Osteocyte (in vitro differentiated cells): ENCODE results near the gene ACOX1. TPM values are rescaled to one million over a fixed set of nuclear protein-coding genes. Genes with fewer than 3 reads are reported as not detected.
"Not testable (repeated sequence)": the region's sequence is repeated elsewhere in the genome, so short reads cannot be mapped to it uniquely, and the experiment has no call there.

Source experiments
- DNase-seq: peaks from one replicate; pipeline ENCODE4 v3.0.0; 2021; ENCODE audit warnings: mixed read lengths; ENCODE audit not compliant: unreplicated experiment; ENCODE audit errors: extremely low spot score
- H3K27ac Mint-ChIP-seq: one replicate; pipeline ENCODE4 v1.8.0; 2021; ENCODE audit warnings: mild to moderate bottlenecking, mixed read lengths; ENCODE audit not compliant: unreplicated experiment
- H3K27me3 Mint-ChIP-seq: one replicate; pipeline ENCODE4 v1.8.0; 2021; ENCODE audit warnings: mixed read lengths; ENCODE audit not compliant: unreplicated experiment
- H3K36me3 Mint-ChIP-seq: one replicate; pipeline ENCODE4 v1.8.0; 2021; ENCODE audit warnings: mixed read lengths; ENCODE audit not compliant: unreplicated experiment
- H3K4me1 Mint-ChIP-seq: one replicate; pipeline ENCODE4 v1.8.0; 2021; ENCODE audit warnings: mixed read lengths; ENCODE audit not compliant: unreplicated experiment
- H3K4me3 Mint-ChIP-seq: one replicate; pipeline ENCODE4 v1.8.0; 2021; ENCODE audit warnings: mild to moderate bottlenecking, moderate library complexity, mixed read lengths; ENCODE audit not compliant: unreplicated experiment
- H3K9me3 Mint-ChIP-seq: one replicate; pipeline ENCODE4 v1.8.0; 2021; ENCODE audit warnings: mixed read lengths; ENCODE audit not compliant: unreplicated experiment
- CTCF ChIP-seq: fragments of 200-600 bp; sonication (generic); IDR thresholded peaks from 2 replicates; pipeline ENCODE4 v1.5.0; 2021; ENCODE audit warnings: antibody characterized with exemption, mild to moderate bottlenecking, moderate library complexity
- total RNA-seq: library from RNA; stranded (reverse); gene quantifications from 2 replicates; pipeline ENCODE4 v1.2.1, GENCODE V29; 2021

The ACOX1 gene
- total RNA-seq, 1 donor from 2014 or later: 48.0 TPM

- Mint-ChIP-seq H3K4me3 (peak overlapping the region; percentile 94), H3K27me3 (no peaks in the 10 kb centered on the region), H3K9me3 (no peaks in the 10 kb centered on the region), H3K27ac (peak overlapping the region; percentile 100), H3K4me1 (peaks cover 61% of the 10 kb centered on the region), H3K36me3 (peaks cover 1% of the 10 kb centered on the region)
- TF ChIP-seq CTCF: no peak
- DNase-seq: no peak
These were observed 780 bp upstream of the ACOX1 start for GRCh38 chr17:75979705-75980187.

GRCh38 chr17:75976175-75976848, 2.7 kb downstream of the ACOX1 start:
- H3K4me3 Mint-ChIP-seq: peak overlapping the region; percentile 46
- H3K4me1 Mint-ChIP-seq: peaks cover 43% of the 10 kb centered on the region
- H3K27me3 Mint-ChIP-seq: no peaks in the 10 kb centered on the region
- H3K36me3 Mint-ChIP-seq: peaks cover 17% of the 10 kb centered on the region
- TF ChIP-seq CTCF: no peak
- no peak for DNase-seq
- H3K9me3 Mint-ChIP-seq: no peaks in the 10 kb centered on the region
- peak overlapping the region; percentile 2 for H3K27ac Mint-ChIP-seq

- peaks cover 19% of the 10 kb centered on the region for H3K36me3 Mint-ChIP-seq
- TF ChIP-seq CTCF: no peak
- no peak overlapping the region for H3K4me3 Mint-ChIP-seq
- no peaks in the 10 kb centered on the region for H3K27me3 Mint-ChIP-seq
- H3K9me3 Mint-ChIP-seq: no peaks in the 10 kb centered on the region
- peaks cover 41% of the 10 kb centered on the region for H3K4me1 Mint-ChIP-seq
- H3K27ac Mint-ChIP-seq: no peak overlapping the region
- no peak for DNase-seq
These were observed 3.2 kb downstream of the ACOX1 start for GRCh38 chr17:75975757-75976174.

- Mint-ChIP-seq H3K36me3 (peaks cover 23% of the 10 kb centered on the region), H3K4me1 (peaks cover 38% of the 10 kb centered on the region)
- not testable (repeated sequence) for DNase-seq, H3K27me3 Mint-ChIP-seq, H3K4me3 Mint-ChIP-seq, H3K9me3 Mint-ChIP-seq, H3K27ac Mint-ChIP-seq
These were observed 3.8 kb downstream of the ACOX1 start for GRCh38 chr17:75975187-75975586.

- no peak for DNase-seq
- H3K27ac Mint-ChIP-seq: no peak overlapping the region
- no peaks in the 10 kb centered on the region for H3K27me3 Mint-ChIP-seq
- no peaks in the 10 kb centered on the region for H3K9me3 Mint-ChIP-seq
- TF ChIP-seq CTCF: no peak
- H3K4me1 Mint-ChIP-seq: peaks cover 12% of the 10 kb centered on the region
- H3K36me3 Mint-ChIP-seq: peaks cover 28% of the 10 kb centered on the region
- H3K4me3 Mint-ChIP-seq: no peak overlapping the region
These were observed 8.3 kb downstream of the ACOX1 start for GRCh38 chr17:75970626-75971025.
